ENCODE data around the gene DSC3.

Gene DSC3

DNA sequence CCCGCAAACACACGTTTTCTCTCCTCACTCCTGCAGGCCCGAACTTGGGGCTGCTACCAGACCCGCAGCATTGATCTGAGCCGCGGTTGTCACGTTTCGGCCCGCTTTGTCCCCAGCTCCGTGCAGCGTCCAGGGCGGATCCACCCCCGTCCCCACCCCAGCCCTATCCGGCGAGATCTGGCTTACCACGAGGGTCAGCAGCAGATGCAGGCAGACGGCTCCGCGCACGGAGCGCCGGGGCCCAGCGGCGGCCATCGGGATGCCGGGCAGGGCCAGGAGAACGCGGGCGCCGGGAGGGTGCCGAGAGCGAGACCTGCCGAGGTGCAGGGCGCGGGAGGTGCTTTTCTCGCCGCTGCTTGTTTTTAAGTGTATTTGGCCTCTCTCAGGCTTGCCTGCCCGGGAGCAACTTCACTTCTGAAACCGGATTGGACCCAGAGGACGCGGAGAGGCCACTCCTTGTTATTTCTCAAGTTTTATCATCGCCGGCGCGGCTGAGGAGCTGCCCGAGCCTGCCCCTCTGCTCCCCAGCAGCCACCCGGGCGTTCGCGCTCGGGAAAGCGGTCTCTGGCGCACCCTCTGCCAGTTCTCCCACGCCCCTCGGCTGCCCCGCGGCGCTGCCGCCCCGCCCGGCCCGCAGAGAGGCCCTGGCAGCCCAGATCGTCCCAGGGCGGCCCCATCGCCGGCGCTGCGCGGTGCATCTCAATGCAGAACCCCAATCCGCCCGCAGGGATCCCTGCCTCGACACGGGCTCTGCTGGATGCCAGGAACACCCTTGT, at the start of gene DSC3:
Gene DSC3, minus strand, starts transcription at position 337 of the 776 bp plus-strand sequence. Its CDS starts 82 bp downstream, at position 255.
- no peak for DNase-seq

DNA sequence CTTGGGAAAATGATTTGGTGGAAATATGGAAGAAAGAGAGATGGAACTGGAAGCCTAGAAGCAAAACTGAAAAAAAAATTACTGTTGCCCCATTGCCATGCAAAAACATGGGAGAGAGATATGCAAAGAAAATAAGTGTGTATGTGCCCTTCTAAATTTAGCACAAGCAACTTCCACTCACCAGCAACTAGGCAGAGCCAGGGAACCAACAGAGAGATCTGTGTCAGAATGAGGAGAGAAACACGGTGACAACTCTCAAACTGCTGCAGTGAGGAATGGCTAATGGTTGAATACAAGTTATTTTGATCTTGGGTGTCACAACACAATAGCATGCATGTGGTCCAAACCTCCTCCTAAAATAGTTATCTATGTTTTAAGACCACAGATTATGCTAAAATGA, 48.8 kb upstream of the DSC3 start:
- DNase-seq = no peak

DNA sequence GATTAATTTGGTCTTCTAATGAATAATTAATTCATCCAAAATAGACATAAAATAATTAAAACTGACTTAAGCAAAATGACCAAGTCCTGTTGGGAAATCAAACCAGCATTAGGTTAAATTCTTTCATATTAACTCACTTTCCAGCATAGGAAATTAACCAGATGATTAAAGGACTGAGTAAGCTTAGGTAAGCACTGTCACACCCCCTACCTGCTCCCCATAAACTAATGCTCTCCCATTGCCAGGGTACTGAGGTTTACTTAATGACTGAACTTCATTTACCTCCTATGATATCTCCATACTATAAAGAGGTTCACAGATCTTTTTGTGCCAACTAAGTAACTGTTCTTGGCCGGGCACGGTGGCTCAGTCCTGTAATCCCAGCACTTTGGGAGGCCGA, 46.0 kb upstream of the DSC3 start:
- no peak for DNase-seq

DNA sequence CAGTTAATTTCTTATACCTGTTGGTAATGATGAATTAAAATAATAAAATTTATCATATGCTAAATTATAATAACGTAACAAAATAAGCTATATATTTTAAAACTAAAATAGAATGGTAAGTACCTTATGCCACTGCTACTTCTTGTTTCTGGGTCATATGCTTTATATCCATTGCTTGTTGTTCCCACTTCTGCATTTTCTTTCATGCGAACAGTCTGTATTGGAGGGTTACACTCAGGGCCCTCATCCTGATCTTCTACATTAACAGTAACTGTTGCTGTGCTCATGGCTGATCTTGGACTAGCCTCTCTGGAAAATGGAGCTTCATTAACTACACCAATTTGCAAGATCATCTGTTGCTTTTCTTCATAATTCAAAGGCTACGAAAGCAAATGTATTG, 37.4 kb upstream of the DSC3 start:
- no peak for DNase-seq

DNA sequence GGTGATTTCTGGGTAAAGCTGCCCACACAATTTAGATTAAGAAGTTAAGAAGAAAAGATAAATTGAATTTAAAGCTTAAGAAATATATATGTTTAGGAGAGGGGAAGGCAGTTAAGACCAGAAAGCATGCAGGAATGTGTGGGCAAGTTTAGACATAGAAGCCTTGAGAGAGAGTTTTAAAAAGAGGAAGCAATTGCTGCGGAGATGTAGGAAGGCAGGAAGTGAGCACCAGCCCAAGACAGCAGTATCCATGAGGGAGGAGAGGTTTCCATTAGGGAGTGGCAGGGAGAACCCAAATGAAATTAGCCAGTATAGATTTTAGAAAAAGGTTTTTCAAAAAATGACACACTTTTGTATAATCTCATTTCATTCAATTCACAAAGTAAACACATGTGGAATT, 35.3 kb upstream of the DSC3 start:
- DNase-seq = no peak

DNA sequence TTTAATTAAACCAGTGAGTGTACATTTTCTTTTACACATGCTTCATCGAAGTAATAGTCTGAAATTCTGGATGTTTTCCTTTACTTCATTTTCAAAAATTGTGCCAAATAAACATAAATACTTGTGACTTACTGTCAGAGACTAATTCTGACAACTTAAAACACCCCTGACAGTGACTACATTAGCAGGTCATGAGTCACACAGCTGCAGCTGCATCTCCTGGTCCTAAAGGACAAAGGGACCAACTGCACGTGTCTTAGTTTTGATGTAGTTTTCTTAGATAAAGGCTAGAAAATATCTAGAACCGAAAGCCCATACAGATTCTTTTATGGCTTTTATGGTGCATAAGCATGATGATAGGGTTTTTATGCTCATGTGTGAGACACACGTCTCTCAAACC, 29.6 kb upstream of the DSC3 start:
- no peak for DNase-seq

DNA sequence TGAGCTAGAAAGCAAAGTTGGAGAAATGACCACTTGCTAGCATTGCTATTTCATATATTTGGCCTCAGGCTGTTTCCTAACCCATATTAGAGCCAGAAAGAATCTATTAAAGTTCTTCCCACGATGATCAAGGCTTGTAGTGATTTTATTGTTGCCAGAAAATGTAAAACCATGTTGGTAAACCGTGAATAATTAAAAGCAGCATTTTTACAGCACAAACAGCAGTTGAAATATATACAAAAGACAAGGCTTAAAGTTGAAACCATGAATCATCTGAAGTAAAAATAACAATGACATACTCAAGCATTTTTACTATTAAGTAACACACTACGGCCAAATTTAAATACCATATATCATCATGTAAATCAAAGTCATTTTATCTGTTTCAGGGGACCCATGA, 27.7 kb upstream of the DSC3 start:
- no peak for DNase-seq

DNA sequence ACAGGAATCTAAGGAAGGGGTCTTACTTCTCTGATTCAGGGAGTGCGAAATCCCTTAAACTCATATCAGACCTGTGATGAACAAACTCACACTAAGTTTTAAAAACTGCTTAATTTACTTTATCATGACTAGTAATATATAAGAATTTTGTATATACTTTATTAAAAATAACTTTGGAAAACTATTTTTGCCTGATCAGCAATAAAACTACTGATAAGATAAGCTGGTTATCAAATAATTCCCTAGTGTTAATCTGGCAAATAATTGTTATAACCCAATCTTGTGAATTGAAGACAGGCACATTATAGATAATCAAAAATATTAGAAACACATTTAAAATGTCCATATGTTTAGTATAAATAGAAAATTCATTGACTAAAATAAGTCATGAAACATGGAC, 23.7 kb upstream of the DSC3 start:
- no peak for DNase-seq

DNA sequence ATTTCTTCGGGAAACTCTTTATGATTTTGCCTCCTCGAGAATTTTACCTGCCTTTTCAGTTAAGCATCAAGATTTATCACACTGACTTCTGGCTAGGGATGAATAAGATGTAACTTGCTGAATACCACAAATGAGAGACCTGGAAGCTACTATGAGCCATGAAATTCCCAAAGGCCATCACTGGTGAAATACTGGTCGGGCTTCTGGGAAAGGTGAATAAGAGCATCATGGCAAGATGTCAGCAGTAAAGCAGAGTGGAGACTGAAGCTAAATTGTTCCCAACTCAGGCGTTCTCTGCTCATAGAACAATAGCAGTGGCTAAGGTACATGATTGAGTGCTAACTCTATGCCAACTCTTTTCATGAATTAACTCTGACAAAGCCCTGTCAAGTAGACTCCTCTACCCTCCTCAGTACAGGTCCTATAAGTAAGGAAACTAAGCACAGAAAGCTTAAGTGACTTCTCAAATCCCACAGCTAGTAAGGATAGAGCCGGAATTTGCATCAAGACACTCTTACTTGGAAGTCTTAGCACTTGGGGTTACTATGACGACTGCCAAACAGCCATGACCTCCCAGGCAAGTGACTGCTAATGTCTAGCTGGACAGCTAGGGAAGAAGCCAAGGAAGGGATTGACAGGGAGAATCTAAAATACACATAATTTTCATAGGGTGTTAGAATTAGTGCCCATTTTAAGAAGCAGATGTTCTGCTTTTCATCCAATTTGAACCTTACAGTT, 22.7 kb upstream of the DSC3 start:
- DNase-seq = no peak

DNA sequence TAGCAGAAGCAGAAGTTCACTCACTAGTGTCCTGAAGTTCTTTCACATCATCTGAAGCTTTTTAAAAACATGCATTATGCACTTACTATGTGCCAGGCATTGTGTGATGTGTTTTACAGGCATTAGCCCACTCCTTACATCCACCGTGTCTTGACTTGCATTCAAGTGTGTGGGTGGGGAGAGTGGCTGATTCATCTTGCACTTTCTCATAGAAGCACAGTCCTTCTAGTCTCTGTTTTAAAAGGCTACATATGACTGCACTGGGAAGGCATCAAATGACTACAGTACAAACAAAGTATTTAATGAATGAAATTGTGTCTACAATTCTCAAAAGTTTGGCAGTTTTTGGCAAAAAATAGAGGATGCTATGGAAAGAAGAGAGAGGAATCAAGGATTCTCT, 21.6 kb upstream of the DSC3 start:
- no peak for DNase-seq

DNA sequence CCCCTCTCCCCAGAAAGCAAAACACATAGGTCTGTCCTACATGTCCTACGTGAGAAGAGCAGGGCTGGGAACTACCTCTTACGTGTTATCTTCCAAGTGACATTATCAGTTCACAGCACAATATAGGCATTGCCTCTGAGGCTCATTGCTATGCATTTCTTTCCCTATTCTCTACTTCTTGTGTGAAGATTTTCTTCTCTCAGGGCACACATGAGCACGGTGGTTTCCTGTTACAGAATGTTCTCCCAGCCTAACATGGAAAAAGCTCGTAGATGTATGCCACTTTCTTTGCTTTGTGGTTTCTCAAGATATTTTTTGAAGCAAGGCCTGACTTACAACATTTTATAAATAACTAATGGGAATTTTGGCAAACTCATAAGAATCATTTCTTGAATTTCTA, 19.4 kb upstream of the DSC3 start:
- DNase-seq = no peak

DNA sequence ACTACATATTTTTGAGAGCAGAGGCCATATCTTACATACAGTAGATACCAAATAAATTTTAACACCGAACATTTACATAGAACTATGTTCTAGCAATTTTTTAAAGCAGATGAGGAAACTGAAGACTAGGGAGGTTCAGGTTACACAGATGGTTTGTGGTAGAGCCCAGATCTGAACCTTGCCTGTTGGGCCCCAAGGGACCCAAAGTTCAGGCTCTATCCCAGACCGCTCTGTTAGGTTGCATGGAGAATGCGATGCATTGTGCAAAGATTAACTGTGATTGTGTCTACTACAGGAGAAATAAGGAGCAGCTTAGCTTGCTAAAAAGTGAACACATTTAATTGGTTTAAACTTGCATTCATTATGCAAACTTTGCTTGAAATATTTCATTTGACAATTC, 16.4 kb upstream of the DSC3 start:
- no peak for DNase-seq

DNA sequence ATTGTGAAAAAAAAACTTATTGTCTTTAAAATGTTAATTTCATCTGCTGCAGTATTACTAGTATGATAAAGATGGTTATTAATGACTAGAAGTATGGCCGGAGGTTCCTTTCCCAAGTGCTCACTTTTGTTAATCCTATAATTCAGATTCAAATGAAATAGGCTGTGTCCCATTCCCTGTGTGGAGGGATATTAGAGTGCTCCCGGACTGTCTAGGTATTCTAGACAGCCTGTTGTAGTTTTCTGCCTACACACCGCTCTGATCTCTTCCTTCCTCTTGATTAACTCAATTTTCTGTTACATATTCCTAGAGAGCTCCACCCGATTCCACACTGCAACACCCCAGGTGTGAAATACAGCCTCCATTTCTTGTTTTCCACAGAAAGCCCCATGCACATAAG, 15.4 kb upstream of the DSC3 start:
- DNase-seq = no peak

DNA sequence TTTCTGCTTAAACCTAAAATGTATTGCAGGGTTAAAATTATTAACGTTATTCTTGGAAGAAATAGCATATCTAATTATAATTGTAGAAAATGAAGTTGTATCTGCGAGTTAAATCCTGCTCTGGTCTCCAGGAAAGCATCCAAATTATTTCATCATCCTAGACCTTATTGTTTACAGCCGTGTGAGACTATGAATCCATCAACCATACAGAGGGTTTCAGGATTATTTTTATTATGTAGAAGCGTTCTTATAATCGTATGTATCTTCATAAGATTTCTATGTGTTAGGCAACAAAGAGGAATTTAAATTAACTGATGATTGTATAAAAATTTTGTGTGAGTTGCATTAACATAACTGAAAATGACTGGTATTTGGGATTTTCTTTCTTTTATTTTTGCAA, 14.5 kb upstream of the DSC3 start:
- no peak for DNase-seq

DNA sequence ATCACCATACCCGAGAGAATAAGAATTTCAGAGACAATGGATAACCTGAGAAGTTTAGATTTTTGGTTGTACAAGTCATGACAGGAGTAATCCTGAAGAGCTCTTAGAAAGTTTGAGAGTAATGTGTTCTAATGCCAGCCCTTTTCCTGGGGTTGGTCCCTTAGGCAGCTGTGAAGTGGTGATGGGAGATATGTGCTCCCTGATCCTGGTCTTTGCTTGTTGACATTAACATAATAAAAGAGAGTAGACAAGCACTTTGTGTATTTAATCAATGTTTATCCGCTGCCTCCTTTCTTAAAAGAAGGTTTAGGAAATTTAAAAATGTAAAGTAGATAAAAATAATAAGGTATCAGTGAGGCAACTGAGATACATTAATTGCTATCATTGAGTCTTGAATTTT, 13.8 kb upstream of the DSC3 start:
- DNase-seq = no peak

DNA sequence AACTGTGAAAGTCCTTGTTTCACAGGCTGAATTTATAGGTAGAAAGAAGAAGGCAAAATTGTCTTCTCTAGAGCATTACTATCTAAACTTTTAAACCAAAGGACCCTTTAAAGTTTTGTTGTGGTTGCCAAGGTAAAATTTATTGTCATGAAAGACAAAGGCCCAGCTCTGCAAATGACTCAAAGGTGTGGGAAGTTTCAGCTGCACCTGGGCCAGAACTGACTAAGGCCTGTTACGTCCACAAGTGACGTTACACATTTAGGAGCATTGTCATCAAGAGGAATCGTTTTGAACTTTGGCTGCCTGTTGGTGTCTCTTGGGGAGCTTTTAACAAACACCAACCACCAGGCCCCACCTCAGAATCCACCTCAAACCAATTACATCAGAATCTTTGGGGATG, 8.1 kb upstream of the DSC3 start:
- DNase-seq = no peak

DNA sequence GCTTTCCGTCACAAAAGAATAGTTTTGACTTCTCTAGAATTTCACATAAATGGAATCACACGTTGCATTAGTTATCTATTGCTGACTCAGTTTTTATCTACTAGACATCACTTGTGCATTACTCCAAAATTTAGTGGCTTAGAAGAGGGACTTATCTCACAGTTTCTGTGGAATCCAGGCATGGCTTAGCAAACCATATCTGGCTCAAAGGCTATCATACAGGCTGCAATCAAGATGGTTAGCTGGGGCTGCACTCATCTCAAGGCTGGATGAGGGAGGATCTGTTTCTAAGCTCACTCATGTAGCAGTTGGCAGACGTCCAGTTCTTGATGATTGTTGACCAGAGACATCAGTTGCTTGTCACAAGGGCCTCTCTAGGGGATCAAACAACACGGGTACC, 6.6 kb upstream of the DSC3 start:
- DNase-seq = no peak

DNA sequence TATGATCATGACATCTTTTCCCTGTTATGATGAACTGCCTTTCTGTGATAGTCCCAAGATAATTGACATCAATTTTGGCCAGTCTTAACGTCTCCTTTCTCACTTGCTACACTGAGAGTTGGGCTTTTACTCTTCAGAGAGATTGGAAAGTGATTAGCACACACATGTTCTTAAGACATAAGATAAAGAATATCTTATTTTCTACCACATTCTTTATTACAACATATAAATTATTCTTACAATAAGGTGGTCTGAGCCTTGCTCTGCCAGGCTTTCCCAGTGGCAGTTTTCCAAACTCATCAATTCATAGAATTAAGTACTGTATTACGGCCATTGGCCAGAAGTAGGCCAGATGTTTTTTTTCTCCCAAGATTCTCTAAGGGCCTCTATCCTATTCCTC, 5.7 kb upstream of the DSC3 start:
- DNase-seq = no peak

DNA sequence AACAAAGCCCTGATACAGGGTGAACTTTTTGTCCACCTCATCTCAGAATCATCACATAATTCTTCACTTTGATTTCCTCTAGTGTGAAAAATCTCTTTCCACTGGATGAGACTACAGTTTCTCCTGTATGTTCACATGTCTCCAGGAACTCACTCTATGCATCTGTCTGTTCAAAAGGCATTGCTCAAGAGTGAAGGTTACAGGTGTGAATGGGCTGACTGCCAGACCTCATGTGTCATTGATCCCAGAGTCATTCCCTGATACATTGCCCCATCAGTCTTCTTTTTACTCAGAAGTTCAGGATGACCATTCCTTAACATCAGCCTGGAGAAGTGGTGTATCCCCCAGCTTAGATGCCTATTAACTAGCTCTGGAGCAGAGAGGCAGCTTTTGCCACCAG, 4.4 kb upstream of the DSC3 start:
- DNase-seq = no peak

DNA sequence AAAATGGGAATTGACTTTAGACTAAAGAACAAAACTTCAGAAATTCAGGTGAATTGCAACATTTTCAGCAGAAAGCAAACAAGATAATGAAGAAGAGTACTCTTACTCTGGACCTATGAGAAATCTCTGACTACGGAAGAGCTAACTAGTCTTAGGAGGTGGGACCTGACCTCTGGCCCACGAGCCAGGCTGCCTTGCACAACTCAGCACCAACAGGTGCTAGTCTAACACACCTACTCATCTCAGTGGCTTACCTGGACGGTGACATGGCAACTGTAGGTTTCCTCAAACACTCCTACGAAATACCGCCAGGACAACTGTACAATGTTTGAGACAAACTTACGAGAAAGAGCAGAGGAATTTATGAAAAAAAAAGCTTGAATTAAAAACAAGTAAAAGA, 3.1 kb upstream of the DSC3 start:
- DNase-seq = no peak

DNA sequence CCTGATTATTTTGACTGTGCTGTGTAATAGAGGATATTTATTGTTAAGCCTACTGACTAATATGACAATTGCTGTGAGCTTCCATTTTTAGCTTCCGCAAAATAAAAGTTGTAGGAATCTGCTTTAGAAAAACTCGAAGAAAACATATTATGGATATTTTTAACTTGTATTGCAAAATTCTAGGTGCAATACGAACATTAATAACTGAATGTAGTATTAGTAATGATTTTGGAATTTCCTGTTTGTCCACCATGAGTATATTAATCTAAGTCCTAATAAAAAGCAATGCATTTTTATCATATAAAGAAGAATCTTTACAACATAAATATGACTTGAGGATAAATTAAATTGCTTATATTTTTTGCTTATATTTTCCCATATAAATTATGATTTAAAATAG, 2.4 kb upstream of the DSC3 start:
- no peak for DNase-seq

DNA sequence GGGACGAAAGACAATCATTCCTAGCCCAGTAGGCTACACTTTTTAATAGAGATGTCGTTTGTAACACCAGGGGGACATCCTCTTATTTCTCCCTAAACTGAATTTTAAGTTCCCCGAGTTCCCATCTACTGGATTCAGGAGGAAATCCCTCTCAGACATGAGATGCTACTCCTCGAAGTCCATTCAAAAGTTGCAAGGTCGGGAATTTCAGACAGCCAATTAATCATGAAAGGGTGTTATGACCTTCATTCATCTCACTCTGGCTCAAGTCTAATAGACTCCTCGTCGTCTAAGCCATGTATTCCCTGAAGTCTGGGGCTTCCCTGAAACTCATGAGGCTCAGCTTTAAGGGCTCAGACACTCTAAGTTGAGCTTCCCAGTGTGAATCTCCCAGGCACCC, 1.2 kb upstream of the DSC3 start:
- DNase-seq = no peak

DNA sequence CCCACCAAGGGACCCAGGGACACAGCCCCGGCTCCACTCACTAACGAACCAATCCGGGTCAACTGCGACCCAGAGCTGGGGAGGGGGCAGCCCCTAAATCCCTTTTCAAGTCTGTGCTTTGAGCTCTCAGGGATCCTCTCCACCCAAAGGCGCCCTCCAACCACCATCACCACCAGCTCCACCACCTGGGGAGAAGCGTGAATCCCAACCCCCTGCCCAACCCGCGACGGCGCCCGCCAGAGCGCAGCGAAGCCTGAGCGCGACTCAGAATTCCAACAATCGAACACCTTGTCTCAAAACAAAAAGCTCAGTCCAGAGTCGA, 497 bp downstream of the DSC3 start:
- DNase-seq = no peak

DNA sequence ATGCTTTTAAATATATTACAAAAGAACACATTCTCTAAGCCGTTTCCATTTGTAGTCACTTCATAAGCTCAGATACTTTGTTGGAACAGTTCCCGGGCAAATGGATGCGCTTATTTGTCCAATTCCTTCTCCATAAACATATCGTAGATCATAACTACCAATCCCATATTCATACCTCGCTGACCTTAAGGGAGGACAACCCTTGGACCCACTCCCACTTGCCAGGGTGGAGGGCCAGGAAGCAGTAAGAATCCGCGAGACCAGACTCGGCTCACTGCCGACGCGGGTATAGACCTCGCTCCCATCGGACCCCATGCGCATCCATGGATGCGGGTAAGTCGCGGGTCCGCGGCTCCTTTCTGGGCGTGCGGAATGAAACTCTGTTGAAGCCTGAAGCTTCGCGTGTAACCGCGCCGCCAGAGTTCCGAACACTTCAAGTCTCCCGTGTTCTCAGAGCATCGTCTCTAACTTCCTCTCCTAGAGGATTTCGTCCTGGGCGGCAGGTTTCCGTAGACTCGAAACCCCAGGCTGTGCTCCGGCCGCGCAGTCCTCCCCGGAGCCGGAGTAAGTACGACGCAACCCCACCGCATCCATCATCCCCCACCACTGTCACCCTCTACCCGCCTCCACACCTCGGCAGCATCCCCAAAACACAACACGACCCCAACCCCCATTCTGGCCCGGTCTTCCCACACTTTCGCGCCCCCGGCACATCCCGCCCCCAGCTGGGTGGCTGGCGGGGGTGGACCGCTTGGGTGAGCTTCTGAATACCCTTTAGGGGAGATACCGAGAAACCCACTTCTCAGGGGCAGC, 1.1 kb downstream of the DSC3 start:
- no peak for DNase-seq
